H1 (cell line): ENCODE measurements around the gene ME3. TPM values are rescaled to one million over a fixed set of nuclear protein-coding genes. Genes with fewer than 3 reads are reported as not detected.

Experiments used
- POLR2AphosphoS5 ChIP-seq: IDR thresholded peaks from 2 replicates; pipeline ENCODE4 v1.6.1; 2011; ENCODE audit warnings: low read depth, low read length
- POU5F1 ChIP-seq: IDR thresholded peaks from 2 replicates; pipeline ENCODE4 v1.6.1; 2011; ENCODE audit warnings: low read depth, mild to moderate bottlenecking, low read length, moderate library complexity
- RBBP5 ChIP-seq: IDR thresholded peaks from 2 replicates; pipeline ENCODE4 v1.7.1; 2012; ENCODE audit warnings: low read depth, mild to moderate bottlenecking, inconsistent platforms, low read length, moderate library complexity, borderline replicate concordance
- RXRA ChIP-seq: IDR thresholded peaks from 2 replicates; pipeline ENCODE4 v1.6.1; 2011; ENCODE audit warnings: low read depth, mild to moderate bottlenecking, low read length, moderate library complexity; ENCODE audit not compliant: insufficient read depth
- SUZ12 ChIP-seq: fragments of 200-600 bp; sonication (generic); IDR thresholded peaks from 2 replicates; pipeline ENCODE4 v1.6.1; 2012; ENCODE audit warnings: mild to moderate bottlenecking, inconsistent platforms, low read length, moderate library complexity, mixed read lengths
- polyA plus RNA-seq, 7 experiments: library from polyadenylated mRNA; depleted of rRNA in 3 of 7; stranded (reverse) in 5 of 7; unstranded in 2 of 7; fragments of >200 nt in 5 of 7; fragments of 200-250 nt in 2 of 7; gene quantifications; 1 replicate in 5 of 7; 2 replicates in 1 of 7; 4 replicates in 1 of 7; pipeline versions ENCODE4 v1.2.1 to v1.2.3, GENCODE V29; 2011 to 2013; ENCODE audit warnings: missing spikeins in 2 of 7, mixed read lengths in 2 of 7
- total RNA-seq: library from RNA; stranded (reverse); fragmentation: NEBNext Ultra II Directional; extraction: Animal tissue kit (Norgen Biotek cat#: 25700); gene quantifications from 2 replicates; pipeline ENCODE4 v1.2.1, GENCODE V29; 2021
- TF ChIP-seq, protein P1 (sequence below): fragments of 300-600 bp; sonication (generic); IDR thresholded peaks from 2 replicates; pipeline ENCODE4 v1.7.1; 2012; ENCODE audit warnings: low read length, moderate library complexity, mild to moderate bottlenecking, inconsistent platforms; ENCODE audit not compliant: insufficient replicate concordance

ME3 gene
- total and polyA plus RNA-seq, 2 of the 8 experiments (the other 6 are each of a cell fraction or from before 2014, with no cell fraction given) = 1.5 to 2.8 TPM

DNA sequence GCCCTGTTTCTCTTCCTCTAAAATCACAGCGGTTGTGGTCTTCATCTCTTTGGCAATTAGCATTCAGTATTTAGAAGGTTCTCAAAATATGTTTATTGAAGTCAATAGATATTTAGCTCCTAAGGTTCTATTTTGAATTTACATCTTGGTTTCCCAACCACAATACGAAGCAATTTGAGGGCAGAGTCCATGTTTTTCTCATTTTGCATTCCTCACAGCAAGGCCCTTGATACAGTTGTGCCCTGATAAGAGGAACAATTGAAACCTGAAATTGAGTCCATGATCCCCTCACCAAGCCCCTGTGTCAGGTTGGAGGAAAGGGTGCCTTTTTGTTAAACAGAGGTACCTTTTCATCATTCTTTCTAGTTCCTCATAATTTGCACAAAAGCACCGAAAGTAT is 166.2 kb downstream of the ME3 start (continued):
- TF ChIP-seq, protein P1, sequence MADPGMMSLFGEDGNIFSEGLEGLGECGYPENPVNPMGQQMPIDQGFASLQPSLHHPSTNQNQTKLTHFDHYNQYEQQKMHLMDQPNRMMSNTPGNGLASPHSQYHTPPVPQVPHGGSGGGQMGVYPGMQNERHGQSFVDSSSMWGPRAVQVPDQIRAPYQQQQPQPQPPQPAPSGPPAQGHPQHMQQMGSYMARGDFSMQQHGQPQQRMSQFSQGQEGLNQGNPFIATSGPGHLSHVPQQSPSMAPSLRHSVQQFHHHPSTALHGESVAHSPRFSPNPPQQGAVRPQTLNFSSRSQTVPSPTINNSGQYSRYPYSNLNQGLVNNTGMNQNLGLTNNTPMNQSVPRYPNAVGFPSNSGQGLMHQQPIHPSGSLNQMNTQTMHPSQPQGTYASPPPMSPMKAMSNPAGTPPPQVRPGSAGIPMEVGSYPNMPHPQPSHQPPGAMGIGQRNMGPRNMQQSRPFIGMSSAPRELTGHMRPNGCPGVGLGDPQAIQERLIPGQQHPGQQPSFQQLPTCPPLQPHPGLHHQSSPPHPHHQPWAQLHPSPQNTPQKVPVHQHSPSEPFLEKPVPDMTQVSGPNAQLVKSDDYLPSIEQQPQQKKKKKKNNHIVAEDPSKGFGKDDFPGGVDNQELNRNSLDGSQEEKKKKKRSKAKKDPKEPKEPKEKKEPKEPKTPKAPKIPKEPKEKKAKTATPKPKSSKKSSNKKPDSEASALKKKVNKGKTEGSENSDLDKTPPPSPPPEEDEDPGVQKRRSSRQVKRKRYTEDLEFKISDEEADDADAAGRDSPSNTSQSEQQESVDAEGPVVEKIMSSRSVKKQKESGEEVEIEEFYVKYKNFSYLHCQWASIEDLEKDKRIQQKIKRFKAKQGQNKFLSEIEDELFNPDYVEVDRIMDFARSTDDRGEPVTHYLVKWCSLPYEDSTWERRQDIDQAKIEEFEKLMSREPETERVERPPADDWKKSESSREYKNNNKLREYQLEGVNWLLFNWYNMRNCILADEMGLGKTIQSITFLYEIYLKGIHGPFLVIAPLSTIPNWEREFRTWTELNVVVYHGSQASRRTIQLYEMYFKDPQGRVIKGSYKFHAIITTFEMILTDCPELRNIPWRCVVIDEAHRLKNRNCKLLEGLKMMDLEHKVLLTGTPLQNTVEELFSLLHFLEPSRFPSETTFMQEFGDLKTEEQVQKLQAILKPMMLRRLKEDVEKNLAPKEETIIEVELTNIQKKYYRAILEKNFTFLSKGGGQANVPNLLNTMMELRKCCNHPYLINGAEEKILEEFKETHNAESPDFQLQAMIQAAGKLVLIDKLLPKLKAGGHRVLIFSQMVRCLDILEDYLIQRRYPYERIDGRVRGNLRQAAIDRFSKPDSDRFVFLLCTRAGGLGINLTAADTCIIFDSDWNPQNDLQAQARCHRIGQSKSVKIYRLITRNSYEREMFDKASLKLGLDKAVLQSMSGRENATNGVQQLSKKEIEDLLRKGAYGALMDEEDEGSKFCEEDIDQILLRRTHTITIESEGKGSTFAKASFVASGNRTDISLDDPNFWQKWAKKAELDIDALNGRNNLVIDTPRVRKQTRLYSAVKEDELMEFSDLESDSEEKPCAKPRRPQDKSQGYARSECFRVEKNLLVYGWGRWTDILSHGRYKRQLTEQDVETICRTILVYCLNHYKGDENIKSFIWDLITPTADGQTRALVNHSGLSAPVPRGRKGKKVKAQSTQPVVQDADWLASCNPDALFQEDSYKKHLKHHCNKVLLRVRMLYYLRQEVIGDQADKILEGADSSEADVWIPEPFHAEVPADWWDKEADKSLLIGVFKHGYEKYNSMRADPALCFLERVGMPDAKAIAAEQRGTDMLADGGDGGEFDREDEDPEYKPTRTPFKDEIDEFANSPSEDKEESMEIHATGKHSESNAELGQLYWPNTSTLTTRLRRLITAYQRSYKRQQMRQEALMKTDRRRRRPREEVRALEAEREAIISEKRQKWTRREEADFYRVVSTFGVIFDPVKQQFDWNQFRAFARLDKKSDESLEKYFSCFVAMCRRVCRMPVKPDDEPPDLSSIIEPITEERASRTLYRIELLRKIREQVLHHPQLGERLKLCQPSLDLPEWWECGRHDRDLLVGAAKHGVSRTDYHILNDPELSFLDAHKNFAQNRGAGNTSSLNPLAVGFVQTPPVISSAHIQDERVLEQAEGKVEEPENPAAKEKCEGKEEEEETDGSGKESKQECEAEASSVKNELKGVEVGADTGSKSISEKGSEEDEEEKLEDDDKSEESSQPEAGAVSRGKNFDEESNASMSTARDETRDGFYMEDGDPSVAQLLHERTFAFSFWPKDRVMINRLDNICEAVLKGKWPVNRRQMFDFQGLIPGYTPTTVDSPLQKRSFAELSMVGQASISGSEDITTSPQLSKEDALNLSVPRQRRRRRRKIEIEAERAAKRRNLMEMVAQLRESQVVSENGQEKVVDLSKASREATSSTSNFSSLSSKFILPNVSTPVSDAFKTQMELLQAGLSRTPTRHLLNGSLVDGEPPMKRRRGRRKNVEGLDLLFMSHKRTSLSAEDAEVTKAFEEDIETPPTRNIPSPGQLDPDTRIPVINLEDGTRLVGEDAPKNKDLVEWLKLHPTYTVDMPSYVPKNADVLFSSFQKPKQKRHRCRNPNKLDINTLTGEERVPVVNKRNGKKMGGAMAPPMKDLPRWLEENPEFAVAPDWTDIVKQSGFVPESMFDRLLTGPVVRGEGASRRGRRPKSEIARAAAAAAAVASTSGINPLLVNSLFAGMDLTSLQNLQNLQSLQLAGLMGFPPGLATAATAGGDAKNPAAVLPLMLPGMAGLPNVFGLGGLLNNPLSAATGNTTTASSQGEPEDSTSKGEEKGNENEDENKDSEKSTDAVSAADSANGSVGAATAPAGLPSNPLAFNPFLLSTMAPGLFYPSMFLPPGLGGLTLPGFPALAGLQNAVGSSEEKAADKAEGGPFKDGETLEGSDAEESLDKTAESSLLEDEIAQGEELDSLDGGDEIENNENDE = no peak
- TF ChIP-seq POU5F1 (no peak), POLR2AphosphoS5 (no peak), RBBP5 (no peak), RXRA (no peak), SUZ12 (no peak)
- TF ChIP-seq, all 59 proteins: peak for 0
